NB4 (cell line): ENCODE results near the gene PML.

Experiments
- DNase-seq: peaks from one replicate; pipeline ENCODE4 v3.0.0; 2010; ENCODE audit warnings: low read depth
- H3K4me3 ChIP-seq: one replicate; pipeline ENCODE4 v1.5.1; 2011; ENCODE audit warnings: mild to moderate bottlenecking, low read depth, low read length, moderate library complexity
- MYC ChIP-seq: IDR thresholded peaks from 2 replicates; pipeline ENCODE4 v1.6.1; 2011; ENCODE audit warnings: low read depth, low read length
- POLR2A ChIP-seq: IDR thresholded peaks from 2 replicates; pipeline ENCODE4 v1.6.1; 2011; ENCODE audit warnings: mild to moderate bottlenecking; ENCODE audit not compliant: insufficient read length; ENCODE audit errors: extremely low read depth
- TF ChIP-seq, protein P1 (sequence below): IDR thresholded peaks from 2 replicates; pipeline ENCODE4 v1.6.1; 2011; ENCODE audit warnings: low read depth, low read length
- TF ChIP-seq, protein P2 (sequence below): IDR thresholded peaks from one replicate; pipeline ENCODE4 v1.5.1; 2012; ENCODE audit warnings: low read depth, low read length

PML gene

DNA sequence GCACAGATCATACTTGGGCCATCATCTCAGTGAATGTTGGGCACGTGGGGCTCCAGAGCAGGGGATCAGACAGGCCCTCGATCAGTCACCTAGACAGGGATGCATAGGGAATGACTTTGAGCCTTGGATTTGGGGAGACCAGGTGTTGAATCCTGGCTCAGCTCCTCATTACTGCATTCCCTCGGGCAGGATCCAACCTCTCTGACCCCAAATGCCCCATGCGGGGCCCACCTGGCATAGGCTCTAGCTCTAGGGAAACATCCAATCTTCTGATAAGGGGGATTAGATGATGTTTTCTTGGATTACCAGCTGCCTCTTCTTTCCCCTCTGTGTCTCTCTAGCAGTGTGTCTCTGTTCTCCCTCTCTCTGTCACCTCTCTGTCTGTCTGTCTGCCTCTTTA, 45.5 kb upstream of the PML start:
- no peak overlapping the region for H3K4me3 ChIP-seq
- DNase-seq: no peak
- TF ChIP-seq MYC (no peak), POLR2A (no peak)
- TF ChIP-seq, protein P1, sequence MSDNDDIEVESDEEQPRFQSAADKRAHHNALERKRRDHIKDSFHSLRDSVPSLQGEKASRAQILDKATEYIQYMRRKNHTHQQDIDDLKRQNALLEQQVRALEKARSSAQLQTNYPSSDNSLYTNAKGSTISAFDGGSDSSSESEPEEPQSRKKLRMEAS: no peak
- TF ChIP-seq, protein P2, sequence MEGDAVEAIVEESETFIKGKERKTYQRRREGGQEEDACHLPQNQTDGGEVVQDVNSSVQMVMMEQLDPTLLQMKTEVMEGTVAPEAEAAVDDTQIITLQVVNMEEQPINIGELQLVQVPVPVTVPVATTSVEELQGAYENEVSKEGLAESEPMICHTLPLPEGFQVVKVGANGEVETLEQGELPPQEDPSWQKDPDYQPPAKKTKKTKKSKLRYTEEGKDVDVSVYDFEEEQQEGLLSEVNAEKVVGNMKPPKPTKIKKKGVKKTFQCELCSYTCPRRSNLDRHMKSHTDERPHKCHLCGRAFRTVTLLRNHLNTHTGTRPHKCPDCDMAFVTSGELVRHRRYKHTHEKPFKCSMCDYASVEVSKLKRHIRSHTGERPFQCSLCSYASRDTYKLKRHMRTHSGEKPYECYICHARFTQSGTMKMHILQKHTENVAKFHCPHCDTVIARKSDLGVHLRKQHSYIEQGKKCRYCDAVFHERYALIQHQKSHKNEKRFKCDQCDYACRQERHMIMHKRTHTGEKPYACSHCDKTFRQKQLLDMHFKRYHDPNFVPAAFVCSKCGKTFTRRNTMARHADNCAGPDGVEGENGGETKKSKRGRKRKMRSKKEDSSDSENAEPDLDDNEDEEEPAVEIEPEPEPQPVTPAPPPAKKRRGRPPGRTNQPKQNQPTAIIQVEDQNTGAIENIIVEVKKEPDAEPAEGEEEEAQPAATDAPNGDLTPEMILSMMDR: no peak

DNA sequence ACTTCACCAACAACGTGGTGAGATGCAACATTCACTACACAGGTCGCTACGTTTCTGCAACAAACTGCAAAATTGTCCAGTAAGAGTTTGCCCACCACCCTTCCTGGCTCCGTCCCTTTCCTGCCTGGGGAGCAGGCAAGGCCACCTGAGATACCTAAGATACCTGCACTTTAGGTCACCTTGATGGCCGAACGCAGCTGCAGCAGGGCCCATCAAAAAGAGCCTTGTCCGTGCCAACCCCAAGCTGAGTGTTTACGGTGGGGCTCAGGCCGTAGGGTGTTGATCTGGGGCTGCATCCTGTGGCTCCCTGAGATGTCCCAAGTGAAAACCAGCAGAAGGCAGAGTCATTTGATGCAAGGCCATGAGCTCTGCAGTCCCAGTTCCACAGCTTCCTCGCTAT, 45.0 kb upstream of the PML start:
- TF ChIP-seq, protein P1: no peak
- TF ChIP-seq MYC (no peak), POLR2A (no peak)
- TF ChIP-seq, protein P2: no peak
- H3K4me3 ChIP-seq: no peak overlapping the region
- no peak for DNase-seq

- no peak for DNase-seq
- no peak for TF ChIP-seq MYC
- TF ChIP-seq POLR2A: no peak
- TF ChIP-seq, protein P1: no peak
- TF ChIP-seq, protein P2: no peak
- H3K4me3 ChIP-seq: no peak overlapping the region
Observed at GRCh38 chr15:73950479-73950830, 44.1 kb upstream of the PML start.

- TF ChIP-seq, protein P2: peak; percentile 72
- TF ChIP-seq POLR2A (no peak), MYC (peak; percentile 83)
- TF ChIP-seq, protein P1: peak; percentile 73
Observed at GRCh38 chr15:73950831-73951561, 43.5 kb upstream of the PML start.

GRCh38 chr15:73951601-73952000, 42.9 kb upstream of the PML start:
- DNase-seq: no peak
- H3K4me3 ChIP-seq: no peak overlapping the region
- TF ChIP-seq, protein P1: no peak
- TF ChIP-seq POLR2A (no peak), MYC (no peak)
- TF ChIP-seq, protein P2: no peak

More at GRCh38 chr15:73950831-73951561, 43.5 kb upstream of the PML start:
- no peak overlapping the region for H3K4me3 ChIP-seq
- peak; percentile 90 for DNase-seq
